Keratinocyte (primary cell): ENCODE measurements around the gene CBX2. TPM values are rescaled to one million over a fixed set of nuclear protein-coding genes. Genes with fewer than 3 reads are reported as not detected.

Source experiments
- DNase-seq: peaks from one replicate; pipeline ENCODE4 v3.0.0-alpha.2; 2011; ENCODE audit warnings: low read depth, missing footprints, low spot score
- FAIRE-seq: peaks from 2 replicates; lab custom pipeline; 2011; peaks lifted over from hg19 to GRCh38; lab: Jason Lieb, UNC
- H2AFZ ChIP-seq: 2 replicates; pipeline ENCODE4 v1.6.0; 2012; ENCODE audit warnings: low read length, control low read depth, inconsistent platforms; ENCODE audit not compliant: control insufficient read depth
- H3K27ac ChIP-seq: 2 replicates; pipeline ENCODE4 v1.5.1; 2011; ENCODE audit warnings: low read length; ENCODE audit not compliant: control insufficient read depth, insufficient read depth
- H3K27me3 ChIP-seq: 3 replicates; pipeline ENCODE4 v1.6.0; 2011; ENCODE audit warnings: low read length; ENCODE audit not compliant: control insufficient read depth, insufficient read depth; ENCODE audit errors: extremely low read depth
- H3K36me3 ChIP-seq, 2 experiments: 2 replicates in 1 of 2; 3 replicates in 1 of 2; pipeline ENCODE4 v1.5.1; 2011; ENCODE audit warnings: low read length in 2 of 2, mild to moderate bottlenecking in 1 of 2; ENCODE audit not compliant: control insufficient read depth in 2 of 2, insufficient read depth in 2 of 2; ENCODE audit errors: extremely low read depth in 1 of 2
- H3K4me1 ChIP-seq: 3 replicates; pipeline ENCODE4 v1.5.1; 2011; ENCODE audit warnings: low read length; ENCODE audit not compliant: control insufficient read depth, insufficient read depth; ENCODE audit errors: extremely low read depth
- H3K4me2 ChIP-seq: 3 replicates; pipeline ENCODE4 v1.6.0; 2011; ENCODE audit warnings: low read depth, low read length; ENCODE audit not compliant: control insufficient read depth, insufficient read depth; ENCODE audit errors: extremely low read depth
- H3K4me3 ChIP-seq, 3 experiments: fragments of 200-600 bp in 1 of 3; sonication (generic) in 1 of 3; 2 replicates in 2 of 3; 3 replicates in 1 of 3; pipeline ENCODE4 v1.5.1; 2011 to 2016; ENCODE audit warnings: low read length in 3 of 3, mild to moderate bottlenecking in 3 of 3, control low read depth in 2 of 3, inconsistent platforms in 1 of 3, low read depth in 1 of 3, mixed read lengths in 1 of 3, mixed run types in 1 of 3, moderate library complexity in 1 of 3; ENCODE audit not compliant: control insufficient read depth in 2 of 3, insufficient read depth in 2 of 3; ENCODE audit errors: extremely low read depth in 1 of 3
- H3K79me2 ChIP-seq: 2 replicates; pipeline ENCODE4 v1.6.0; 2012; ENCODE audit warnings: low read length; ENCODE audit not compliant: control insufficient read depth, insufficient read depth
- H3K9ac ChIP-seq: 3 replicates; pipeline ENCODE4 v1.6.0; 2011; ENCODE audit warnings: low read length; ENCODE audit not compliant: control insufficient read depth, insufficient read depth; ENCODE audit errors: extremely low read depth
- H3K9me1 ChIP-seq: 3 replicates; pipeline ENCODE4 v1.6.0; 2011; ENCODE audit warnings: low read length; ENCODE audit not compliant: control insufficient read depth, insufficient read depth; ENCODE audit errors: extremely low read depth
- H3K9me3 ChIP-seq: 2 replicates; pipeline ENCODE4 v1.5.1; 2012; ENCODE audit warnings: low read depth, low read length; ENCODE audit not compliant: control insufficient read depth
- H4K20me1 ChIP-seq: 3 replicates; pipeline ENCODE4 v1.6.0; 2011; ENCODE audit warnings: low read length; ENCODE audit not compliant: control insufficient read depth, insufficient read depth; ENCODE audit errors: extremely low read depth
- CTCF ChIP-seq, 3 experiments: IDR thresholded peaks in 1 of 3; conservative IDR thresholded peaks in 1 of 3; optimal IDR thresholded peaks in 1 of 3; 2 replicates in 2 of 3; 3 replicates in 1 of 3; pipeline versions ENCODE3 to v1.5.1; 2011; ENCODE audit warnings: low read length in 3 of 3, mild to moderate bottlenecking in 3 of 3, moderate library complexity in 2 of 3, control low read depth in 1 of 3, inconsistent platforms in 1 of 3; ENCODE audit not compliant: insufficient read depth in 2 of 3; ENCODE audit errors: extremely low read depth in 1 of 3
- EZH2 ChIP-seq: IDR thresholded peaks from one replicate; pipeline ENCODE4 v1.6.1; 2012; ENCODE audit warnings: inconsistent platforms, mild to moderate bottlenecking, low read length, moderate library complexity
- dilution Hi-C: fragments of 300-500 bp; cut with MboI; formaldehyde crosslinking; loops from one replicate; pipeline ENCODE4 v1.7.0; 2020; ENCODE audit warnings: low sequenced_read_pairs; ENCODE audit not compliant: extremely low pct_ligation_motif_present
- polyA plus RNA-seq, 5 experiments: library from polyadenylated mRNA; depleted of rRNA in 3 of 5; stranded (reverse) in 3 of 5; stranded (forward) in 1 of 5; unstranded in 1 of 5; fragments of >200 nt; gene quantifications; 1 replicate in 1 of 5; 2 replicates in 3 of 5; 3 replicates in 1 of 5; pipeline versions ENCODE4 v1.2.1 to v1.2.3, GENCODE V29; 2011 to 2012; ENCODE audit warnings: missing spikeins in 2 of 5, low read depth in 1 of 5, low replicate concordance in 1 of 5

Gene CBX2
- polyA plus RNA-seq, 1 donor (not counting 4 experiments of a cell fraction or from before 2014, with no cell fraction given) = 1.7 TPM

DNA sequence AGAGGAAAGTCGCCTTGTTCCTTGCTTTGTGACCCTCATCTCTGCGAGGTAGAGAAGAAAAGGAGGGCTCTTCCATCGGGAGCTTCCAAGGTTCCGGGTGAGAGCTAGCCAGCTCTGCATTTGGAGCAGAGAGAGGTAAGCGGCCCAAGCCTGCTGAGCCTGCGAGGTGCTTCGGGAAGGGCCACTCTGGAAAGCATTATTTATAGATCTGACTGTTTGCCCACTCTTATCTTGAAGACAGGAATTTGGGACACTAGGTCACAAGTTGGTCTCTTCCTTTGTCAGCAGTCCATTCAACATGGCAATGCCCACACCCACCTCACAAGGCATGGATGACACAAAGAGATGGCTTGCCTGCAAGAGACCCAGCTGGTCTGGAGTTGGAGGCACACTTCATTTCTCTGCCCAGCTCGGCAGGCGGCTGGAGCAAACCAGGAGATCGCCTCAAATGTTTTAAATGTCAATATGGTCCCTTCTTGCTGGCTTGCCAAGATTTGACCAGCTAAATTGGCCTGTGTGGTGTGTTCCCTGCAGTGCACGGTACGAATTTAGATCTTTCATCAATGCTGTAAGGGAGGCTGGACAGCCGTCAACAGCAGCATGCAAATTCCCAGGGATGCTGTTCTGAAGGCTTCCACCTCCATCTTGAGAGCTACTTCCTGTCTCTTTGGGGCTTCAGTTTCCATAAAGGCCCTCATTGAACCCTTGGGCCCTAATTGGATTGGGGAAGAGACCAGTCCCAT lies 41.8 kb downstream of the CBX2 start:
- dilution Hi-C loops = no loop called here
- Histone ChIP-seq H3K4me1 (no peaks in the 10 kb centered on the region), H3K9me1 (no peaks in the 10 kb centered on the region), H3K27ac (no peak overlapping the region), H4K20me1 (peaks cover 2% of the 10 kb centered on the region), H3K79me2 (no peaks in the 10 kb centered on the region), H3K27me3 (peaks cover 62% of the 10 kb centered on the region), H3K36me3 (no peaks in the 10 kb centered on the region), H3K9me3 (no peaks in the 10 kb centered on the region), H3K9ac (no peak overlapping the region), H3K4me2 (no peak overlapping the region), H3K4me3 (no peak overlapping the region), H2AFZ (no peak overlapping the region)
- no peak for FAIRE-seq
- TF ChIP-seq CTCF (optimal IDR thresholded peaks at IDR 0.05 in 1 of 3, IDR thresholded peaks at IDR 0.05 in 1 of 3, conservative IDR thresholded peaks at IDR 0.05 in 1 of 3; ENCODE audit: extremely low read depth in 1 of 3, insufficient read depth in 2 of 3, low read length in 3 of 3) (no peak), EZH2 (no peak)
- no peak for DNase-seq

- H4K20me1 ChIP-seq = peaks cover 2% of the 10 kb centered on the region
- H3K36me3 ChIP-seq = no peaks in the 10 kb centered on the region
- no peak overlapping the region for H3K27ac ChIP-seq
- no peak for DNase-seq
- H3K9ac ChIP-seq = no peak overlapping the region
- no peak overlapping the region for H3K4me2 ChIP-seq
- FAIRE-seq = no peak
- no peaks in the 10 kb centered on the region for H3K9me1 ChIP-seq
- H3K27me3 ChIP-seq = peaks cover 50% of the 10 kb centered on the region
- TF ChIP-seq CTCF (optimal IDR thresholded peaks at IDR 0.05 in 1 of 3, IDR thresholded peaks at IDR 0.05 in 1 of 3, conservative IDR thresholded peaks at IDR 0.05 in 1 of 3; ENCODE audit: extremely low read depth in 1 of 3, insufficient read depth in 2 of 3, low read length in 3 of 3) (no peak), EZH2 (no peak)
- no peaks in the 10 kb centered on the region for H3K4me1 ChIP-seq
- H2AFZ ChIP-seq = no peak overlapping the region
- H3K79me2 ChIP-seq = no peaks in the 10 kb centered on the region
- dilution Hi-C loops = no loop called here
- no peak overlapping the region for H3K4me3 ChIP-seq
- H3K9me3 ChIP-seq = no peaks in the 10 kb centered on the region
These were observed 43.0 kb downstream of the CBX2 start for GRCh38 chr17:79820959-79821330.
